GM04504 (cell line): ENCODE data around the gene G6PD.

ENCODE experiments used
- DNase-seq: peaks from one replicate; pipeline ENCODE4 v3.0.0-alpha.2; 2012; ENCODE audit warnings: low read depth

Gene G6PD

GRCh38 chrX:154487518-154488290 lies 58.9 kb downstream of the G6PD start:
- no peak for DNase-seq

- DNase-seq = no peak
These were observed 60.0 kb downstream of the G6PD start, which contains the start of gene UBL4A for GRCh38 chrX:154486396-154487207. UBL4A (minus strand) TSS chrX:154486615; CDS start chrX:154486584, 31 bp downstream.

GRCh38 chrX:154486052-154486395 lies 60.6 kb downstream of the G6PD start:
- no peak for DNase-seq

GRCh38 chrX:154485150-154486051 lies 61.2 kb downstream of the G6PD start:
- no peak for DNase-seq

- DNase-seq = no peak
These were observed 62.1 kb downstream of the G6PD start for GRCh38 chrX:154484255-154485149.

GRCh38 chrX:154483325-154483724 lies 63.3 kb downstream of the G6PD start:
- no peak for DNase-seq

GRCh38 chrX:154482786-154483185 lies 63.9 kb downstream of the G6PD start:
- DNase-seq = no peak

GRCh38 chrX:154481911-154482601 lies 64.6 kb downstream of the G6PD start:
- DNase-seq = no peak
